DND-41 (cell line): ENCODE measurements around the gene DPYSL4.

Experiments
- ATAC-seq: fragments of 200-7000 bp; cut with Tn5 transposase; 3 replicates; pipeline ENCODE4 v1.9.1; 2021; ENCODE audit warnings: low read depth; ENCODE audit not compliant: insufficient read depth
- DNase-seq: peaks from one replicate; pipeline ENCODE4 v3.0.0-alpha.2; 2020
- H2AFZ ChIP-seq: 2 replicates; pipeline ENCODE4 v1.6.0; 2012; ENCODE audit warnings: low read depth, low read length
- H3K27ac ChIP-seq: 2 replicates; pipeline ENCODE4 v1.5.1; 2012; ENCODE audit warnings: low read length, inconsistent platforms
- H3K27me3 ChIP-seq: fragments of 200-600 bp; sonication (generic); 2 replicates; pipeline ENCODE4 v1.6.0; 2012; ENCODE audit warnings: low read length, mild to moderate bottlenecking, inconsistent platforms; ENCODE audit not compliant: insufficient read depth, poor library complexity
- H3K36me3 ChIP-seq: 2 replicates; pipeline ENCODE4 v1.5.1; 2012; ENCODE audit warnings: low read length, inconsistent platforms; ENCODE audit not compliant: insufficient read depth
- H3K4me1 ChIP-seq: 2 replicates; pipeline ENCODE4 v1.5.1; 2012; ENCODE audit warnings: mild to moderate bottlenecking, low read length; ENCODE audit not compliant: insufficient read depth
- H3K4me2 ChIP-seq: 2 replicates; pipeline ENCODE4 v1.6.0; 2012; ENCODE audit warnings: mild to moderate bottlenecking, moderate library complexity, low read length, inconsistent platforms; ENCODE audit not compliant: insufficient read depth
- H3K4me3 ChIP-seq, 2 experiments: fragments of 200-600 bp in 1 of 2; shearing (Covaris generic) in 1 of 2; 2 replicates each; pipeline ENCODE4 v1.5.1; 2012 to 2016; ENCODE audit warnings: inconsistent platforms in 2 of 2, low read length in 2 of 2, mild to moderate bottlenecking in 2 of 2, low read depth in 1 of 2, moderate library complexity in 1 of 2
- H3K79me2 ChIP-seq: 2 replicates; pipeline ENCODE4 v1.6.0; 2012; ENCODE audit warnings: low read length, inconsistent platforms; ENCODE audit not compliant: insufficient read depth
- H3K9ac ChIP-seq: 2 replicates; pipeline ENCODE4 v1.6.0; 2012; ENCODE audit warnings: low read depth, mild to moderate bottlenecking, inconsistent platforms, low read length, moderate library complexity
- H3K9me3 ChIP-seq: 2 replicates; pipeline ENCODE4 v1.5.1; 2012; ENCODE audit warnings: low read length, moderate library complexity, mild to moderate bottlenecking, inconsistent platforms; ENCODE audit not compliant: insufficient read depth, severe bottlenecking
- H4K20me1 ChIP-seq: 2 replicates; pipeline ENCODE4 v1.6.0; 2012; ENCODE audit warnings: low read length; ENCODE audit not compliant: insufficient read depth
- EZH2 ChIP-seq: IDR thresholded peaks from 3 replicates; pipeline ENCODE4 v1.6.1; 2012; ENCODE audit warnings: borderline replicate concordance, low read depth, mild to moderate bottlenecking, moderate library complexity, low read length, inconsistent platforms; ENCODE audit not compliant: severe bottlenecking
- TF ChIP-seq, protein P1 (sequence below): IDR thresholded peaks from 2 replicates; pipeline ENCODE4 v1.5.1; 2012; ENCODE audit warnings: borderline replicate concordance, low read length, moderate library complexity, mild to moderate bottlenecking; ENCODE audit not compliant: poor library complexity, severe bottlenecking; ENCODE audit errors: extremely low read depth

The DPYSL4 gene

DNA sequence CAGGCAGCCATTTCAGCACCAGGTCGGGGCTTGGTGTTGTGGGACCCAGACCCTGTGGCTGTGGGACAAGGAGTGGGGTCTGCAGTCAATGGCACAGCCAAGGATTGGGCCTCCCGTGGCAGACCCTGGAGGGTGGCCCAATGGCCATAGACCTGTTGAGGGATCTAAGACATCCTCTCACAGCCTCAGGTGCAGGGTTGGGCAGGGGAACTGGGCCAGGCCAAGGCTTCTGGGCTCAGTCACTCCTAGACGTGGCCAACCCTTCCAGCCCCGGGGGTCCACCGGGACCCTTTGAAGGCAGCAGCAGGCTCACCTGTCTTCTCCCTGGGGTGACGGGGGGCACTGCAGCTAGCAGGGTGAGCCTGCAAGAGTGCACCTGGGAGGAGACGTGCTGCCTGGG is 45.7 kb upstream of the DPYSL4 start:
- H2AFZ ChIP-seq, result no peak overlapping the region
- H3K9me3 ChIP-seq, result no peaks in the 10 kb centered on the region
- TF ChIP-seq, protein P1, sequence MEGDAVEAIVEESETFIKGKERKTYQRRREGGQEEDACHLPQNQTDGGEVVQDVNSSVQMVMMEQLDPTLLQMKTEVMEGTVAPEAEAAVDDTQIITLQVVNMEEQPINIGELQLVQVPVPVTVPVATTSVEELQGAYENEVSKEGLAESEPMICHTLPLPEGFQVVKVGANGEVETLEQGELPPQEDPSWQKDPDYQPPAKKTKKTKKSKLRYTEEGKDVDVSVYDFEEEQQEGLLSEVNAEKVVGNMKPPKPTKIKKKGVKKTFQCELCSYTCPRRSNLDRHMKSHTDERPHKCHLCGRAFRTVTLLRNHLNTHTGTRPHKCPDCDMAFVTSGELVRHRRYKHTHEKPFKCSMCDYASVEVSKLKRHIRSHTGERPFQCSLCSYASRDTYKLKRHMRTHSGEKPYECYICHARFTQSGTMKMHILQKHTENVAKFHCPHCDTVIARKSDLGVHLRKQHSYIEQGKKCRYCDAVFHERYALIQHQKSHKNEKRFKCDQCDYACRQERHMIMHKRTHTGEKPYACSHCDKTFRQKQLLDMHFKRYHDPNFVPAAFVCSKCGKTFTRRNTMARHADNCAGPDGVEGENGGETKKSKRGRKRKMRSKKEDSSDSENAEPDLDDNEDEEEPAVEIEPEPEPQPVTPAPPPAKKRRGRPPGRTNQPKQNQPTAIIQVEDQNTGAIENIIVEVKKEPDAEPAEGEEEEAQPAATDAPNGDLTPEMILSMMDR, result no peak
- no peak for TF ChIP-seq EZH2
- H3K4me1 ChIP-seq, result no peaks in the 10 kb centered on the region
- H3K27me3 ChIP-seq, result no peaks in the 10 kb centered on the region
- no peak overlapping the region for H3K4me3 ChIP-seq
- H4K20me1 ChIP-seq, result no peaks in the 10 kb centered on the region; the same call in 1 of the 2 replicates
- H3K36me3 ChIP-seq, result no peaks in the 10 kb centered on the region
- ATAC-seq, result no peak
- H3K9ac ChIP-seq, result no peak overlapping the region
- H3K79me2 ChIP-seq, result no peaks in the 10 kb centered on the region
- no peak for DNase-seq
- no peak overlapping the region for H3K27ac ChIP-seq
- H3K4me2 ChIP-seq, result no peak overlapping the region

DNA sequence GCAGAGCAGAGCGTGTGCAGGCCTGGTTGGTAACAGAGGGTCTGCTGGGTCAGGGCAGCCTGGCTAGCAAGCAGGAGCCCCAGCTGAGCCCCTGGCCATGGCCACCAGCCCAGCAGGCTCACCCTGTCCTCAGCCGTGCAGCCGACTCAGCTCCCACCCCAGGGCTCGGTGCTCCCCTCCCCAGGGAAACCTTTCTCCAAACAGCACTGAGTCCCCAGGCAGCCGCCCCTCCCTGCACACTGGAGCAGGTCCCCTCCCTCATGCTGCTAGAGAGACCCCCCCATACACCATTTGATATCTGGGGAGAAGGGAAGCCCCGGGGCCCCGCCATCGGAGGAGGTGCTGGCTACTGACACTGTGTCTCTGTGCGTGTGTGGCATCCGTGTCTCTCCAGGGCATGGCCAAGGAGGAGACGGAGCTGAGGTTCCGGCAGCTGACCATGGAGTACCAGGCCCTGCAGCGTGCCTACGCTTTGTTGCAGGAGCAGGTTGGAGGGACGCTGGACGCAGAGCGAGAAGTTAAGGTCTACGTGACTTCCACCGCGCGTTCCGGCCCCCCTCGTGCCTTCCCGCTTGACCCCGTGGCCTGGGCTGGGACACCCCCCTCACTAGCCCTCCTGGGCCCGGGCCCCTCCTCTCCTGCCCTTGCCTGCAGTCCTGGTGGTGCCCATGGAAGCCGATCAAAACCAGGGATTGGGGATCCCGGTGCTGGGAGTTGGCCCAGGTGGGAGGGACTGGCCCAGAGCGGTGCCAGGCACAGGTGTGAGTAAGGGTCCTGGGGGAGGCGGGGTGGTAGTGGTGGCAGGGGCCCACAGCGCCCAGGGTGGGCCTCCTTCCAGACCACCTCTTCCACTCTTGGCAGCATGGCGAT is 45.0 kb upstream of the DPYSL4 start:
- Histone ChIP-seq H3K27ac (no peak overlapping the region), H3K79me2 (no peaks in the 10 kb centered on the region), H3K4me3 (no peak overlapping the region), H3K9me3 (no peaks in the 10 kb centered on the region), H4K20me1 (no peaks in the 10 kb centered on the region; the same call in 1 of the 2 replicates), H3K4me2 (no peak overlapping the region), H2AFZ (no peak overlapping the region), H3K9ac (no peak overlapping the region), H3K27me3 (no peaks in the 10 kb centered on the region), H3K4me1 (no peaks in the 10 kb centered on the region), H3K36me3 (no peaks in the 10 kb centered on the region)
- DNase-seq (no peak), ATAC-seq (no peak)
- TF ChIP-seq EZH2, result no peak
- TF ChIP-seq, protein P1, result no peak

DNA sequence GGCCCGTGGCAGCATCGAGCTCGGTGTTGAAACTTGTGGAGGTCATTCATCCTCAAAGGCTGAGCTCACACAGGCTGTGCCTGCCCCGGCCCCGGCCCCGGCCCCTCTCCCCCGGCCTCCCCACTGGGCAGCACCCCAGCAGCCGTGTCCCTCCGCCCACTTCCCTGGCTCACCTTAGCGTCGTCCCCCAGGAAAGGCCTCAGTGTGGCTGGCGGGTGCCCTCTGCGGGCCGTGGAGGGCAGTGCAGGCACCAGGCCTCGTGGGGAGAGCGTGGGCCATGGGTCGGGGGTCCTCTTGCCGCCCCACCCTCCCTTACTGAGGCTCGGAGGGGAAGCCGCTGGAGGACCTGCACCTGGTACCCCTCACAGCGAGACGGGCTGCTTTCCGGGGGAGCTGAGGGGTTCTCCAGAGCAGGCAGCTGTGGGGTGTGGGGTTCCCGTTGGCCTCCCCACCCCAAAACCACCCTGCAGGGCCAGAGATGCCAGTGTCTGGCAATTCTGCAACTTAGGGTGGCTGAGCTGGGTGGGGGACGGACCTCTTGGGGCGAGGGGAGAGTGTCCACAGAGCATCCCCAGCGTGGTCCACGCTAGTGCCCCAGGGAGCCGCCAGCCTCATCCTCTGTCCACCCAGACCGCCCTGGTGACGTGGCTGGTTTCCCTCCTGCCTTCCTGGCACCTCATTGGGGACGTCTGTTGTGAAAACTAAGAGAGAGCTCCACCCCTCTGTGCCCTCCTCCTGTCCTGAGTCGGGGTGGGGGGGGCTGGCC is 44.2 kb upstream of the DPYSL4 start:
- DNase-seq (peak; percentile 43), ATAC-seq (peak; percentile 86)
- no peaks in the 10 kb centered on the region for H3K79me2 ChIP-seq
- no peak overlapping the region for H3K27ac ChIP-seq
- no peak overlapping the region for H3K4me3 ChIP-seq
- no peak overlapping the region for H3K9ac ChIP-seq
- no peak overlapping the region for H3K4me2 ChIP-seq
- no peaks in the 10 kb centered on the region for H3K36me3 ChIP-seq
- no peaks in the 10 kb centered on the region; the same call in 1 of the 2 replicates for H4K20me1 ChIP-seq
- no peak overlapping the region for H2AFZ ChIP-seq
- H3K4me1 ChIP-seq, result no peaks in the 10 kb centered on the region
- H3K9me3 ChIP-seq, result no peaks in the 10 kb centered on the region
- no peaks in the 10 kb centered on the region for H3K27me3 ChIP-seq
- no peak for TF ChIP-seq EZH2
- TF ChIP-seq, protein P1, result peak; percentile 74
